ENCODE measurements around the gene HS6ST3.

GRCh38 chr13:96090240-96091101 lies 564 bp downstream of the HS6ST3 start:
- TF ChIP-seq POLR2AphosphoS5 (IDR thresholded peaks at IDR 0.05; ENCODE audit: insufficient read depth, low read depth, low read length) (no peak), POLR2A (IDR thresholded peaks at IDR 0.05; ENCODE audit: low read depth, low read length) (no peak), JUN (IDR thresholded peaks at IDR 0.05; ENCODE audit: borderline replicate concordance, insufficient read depth, insufficient read length, low read depth) (no peak), EZH2 (IDR thresholded peaks at IDR 0.05; ENCODE audit: borderline replicate concordance, low read depth, low read length, severe bottlenecking) (peak; percentile 69), MAX (IDR thresholded peaks at IDR 0.05; ENCODE audit: insufficient read depth, insufficient read length) (no peak), FOS (IDR thresholded peaks at IDR 0.05; ENCODE audit: borderline replicate concordance, insufficient read depth, low read length) (no peak)
- TF ChIP-seq, protein P1, sequence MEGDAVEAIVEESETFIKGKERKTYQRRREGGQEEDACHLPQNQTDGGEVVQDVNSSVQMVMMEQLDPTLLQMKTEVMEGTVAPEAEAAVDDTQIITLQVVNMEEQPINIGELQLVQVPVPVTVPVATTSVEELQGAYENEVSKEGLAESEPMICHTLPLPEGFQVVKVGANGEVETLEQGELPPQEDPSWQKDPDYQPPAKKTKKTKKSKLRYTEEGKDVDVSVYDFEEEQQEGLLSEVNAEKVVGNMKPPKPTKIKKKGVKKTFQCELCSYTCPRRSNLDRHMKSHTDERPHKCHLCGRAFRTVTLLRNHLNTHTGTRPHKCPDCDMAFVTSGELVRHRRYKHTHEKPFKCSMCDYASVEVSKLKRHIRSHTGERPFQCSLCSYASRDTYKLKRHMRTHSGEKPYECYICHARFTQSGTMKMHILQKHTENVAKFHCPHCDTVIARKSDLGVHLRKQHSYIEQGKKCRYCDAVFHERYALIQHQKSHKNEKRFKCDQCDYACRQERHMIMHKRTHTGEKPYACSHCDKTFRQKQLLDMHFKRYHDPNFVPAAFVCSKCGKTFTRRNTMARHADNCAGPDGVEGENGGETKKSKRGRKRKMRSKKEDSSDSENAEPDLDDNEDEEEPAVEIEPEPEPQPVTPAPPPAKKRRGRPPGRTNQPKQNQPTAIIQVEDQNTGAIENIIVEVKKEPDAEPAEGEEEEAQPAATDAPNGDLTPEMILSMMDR (IDR thresholded peaks at IDR 0.05; ENCODE audit: extremely low read depth in 1 of 2, insufficient read depth in 1 of 2, low read depth in 1 of 2, low read length in 2 of 2), result no peak

Measured in endothelial cell of umbilical vein (primary cell).